NCI-H345 (cell line): ENCODE results near the gene TNF.
"Not testable (repeated sequence)": the region's sequence is repeated elsewhere in the genome, so short reads cannot be mapped to it uniquely, and the experiment has no call there.

Source experiments
- DNase-seq: peaks from one replicate; lab custom pipeline; 2025; lab: John Stamatoyannopoulos, UW

TNF gene

DNA sequence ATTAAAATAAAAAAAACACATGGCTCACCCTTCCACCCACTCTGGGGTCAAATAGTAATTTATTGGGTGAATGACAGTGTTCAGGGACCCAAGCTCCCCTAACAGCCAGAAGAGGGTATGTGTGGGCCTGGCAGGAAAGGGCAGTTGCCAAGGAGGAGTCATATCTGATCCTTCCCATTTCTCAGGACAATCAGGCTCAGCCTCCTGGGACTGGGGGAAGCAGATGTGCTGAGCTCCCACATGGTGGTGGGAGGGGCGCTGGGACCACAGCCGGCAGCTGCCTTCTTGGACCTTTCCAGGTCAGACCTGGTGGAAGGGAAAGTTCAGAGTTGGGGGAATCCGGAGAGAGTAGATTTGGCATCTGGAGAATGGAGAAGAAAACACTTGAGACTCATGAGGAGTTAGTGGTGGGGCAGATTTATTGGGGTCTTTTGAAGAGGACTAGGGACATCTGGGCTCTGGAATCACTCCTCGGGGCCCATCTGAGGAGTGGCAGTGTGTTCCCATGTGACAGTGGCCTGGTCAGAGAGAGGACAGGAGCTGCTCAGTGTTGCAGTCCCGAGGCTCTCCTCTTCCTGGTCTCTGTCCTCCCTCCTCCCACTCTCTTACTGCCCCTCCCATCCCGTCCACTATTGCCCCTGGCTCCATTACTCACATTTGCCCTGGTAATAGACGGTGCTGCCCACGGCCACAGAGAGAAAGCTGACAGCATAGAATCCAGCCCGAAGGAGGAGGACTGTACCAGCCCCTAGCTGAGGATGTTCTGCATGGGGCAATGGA lies 13.7 kb downstream of the TNF start:
- DNase-seq = no peak

DNA sequence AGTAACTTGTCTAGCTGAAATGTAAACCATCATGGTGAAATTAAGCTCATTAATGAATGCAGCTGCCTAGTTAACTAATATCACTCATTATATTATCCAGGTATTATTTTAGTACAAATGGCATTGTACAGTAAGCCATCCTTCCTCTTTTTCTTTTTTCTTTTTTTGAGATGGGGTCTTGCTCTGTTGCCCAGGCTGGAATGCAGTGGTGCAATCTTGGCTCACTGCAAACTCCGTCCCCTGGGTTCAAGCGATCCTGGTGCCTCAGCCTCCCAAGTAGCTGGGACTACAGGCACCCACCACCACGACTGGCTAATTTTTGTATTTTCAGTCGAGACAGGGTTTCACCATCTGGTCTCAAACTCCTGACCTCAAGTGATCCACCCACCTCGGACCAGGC lies 15.3 kb downstream of the TNF start:
- not testable (repeated sequence) for DNase-seq

DNA sequence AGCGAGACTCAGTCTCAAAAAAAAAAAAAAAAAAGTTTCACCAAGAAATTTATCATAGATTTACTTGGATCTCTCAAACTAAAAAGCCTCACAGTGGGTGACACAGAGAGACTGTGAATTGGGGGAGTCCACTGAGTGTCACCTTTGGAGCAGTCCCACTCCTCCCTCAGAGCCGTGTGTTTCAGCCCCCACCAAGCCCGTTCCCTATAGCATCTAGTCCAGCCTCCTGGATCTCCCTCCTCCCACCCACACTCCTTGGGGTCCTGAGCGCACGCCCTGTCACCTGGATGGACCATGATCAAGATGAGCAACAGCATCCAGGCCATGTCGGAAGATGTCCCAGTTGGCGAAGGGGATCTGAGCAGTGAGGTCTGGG lies 17.0 kb downstream of the TNF start:
- DNase-seq = no peak

DNA sequence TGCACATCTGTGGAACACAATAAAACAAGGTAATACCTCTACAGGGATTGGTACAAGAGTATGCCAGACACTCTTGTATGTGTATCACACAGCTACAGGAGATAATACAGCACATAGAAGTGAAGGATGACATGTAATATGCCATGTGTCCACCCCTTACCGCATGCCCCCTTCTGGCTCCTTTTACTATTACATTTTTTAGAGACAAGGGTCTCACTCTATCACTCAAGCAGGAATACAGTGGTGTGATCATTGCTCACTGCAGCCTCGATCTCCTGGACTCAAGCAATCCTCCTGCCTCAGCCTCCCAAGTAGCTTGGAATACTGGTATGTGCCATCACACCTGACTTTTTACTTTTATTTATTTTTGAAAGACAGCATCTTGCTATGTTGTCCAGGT lies 21.6 kb downstream of the TNF start:
- peak; percentile 6 for DNase-seq

DNA sequence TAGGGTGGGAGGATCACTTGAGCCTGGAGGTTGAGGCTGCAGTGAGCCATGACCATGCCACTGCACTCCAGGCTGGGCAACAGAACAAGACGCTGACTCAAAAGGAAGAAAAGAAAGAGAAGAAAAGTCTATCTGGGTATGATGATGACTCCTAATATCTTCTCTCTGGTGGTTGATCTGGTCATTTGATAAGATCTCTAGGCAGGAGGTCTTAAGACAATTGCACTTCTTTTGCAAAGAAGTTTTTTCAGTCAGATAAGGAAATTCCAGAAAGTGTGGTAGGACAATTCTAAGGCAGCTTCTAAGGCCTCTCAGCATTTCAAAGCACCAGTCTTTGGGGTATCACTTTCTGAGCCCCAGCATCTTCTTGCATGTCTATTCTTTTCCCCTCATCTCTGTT lies 32.0 kb downstream of the TNF start:
- DNase-seq = no peak

DNA sequence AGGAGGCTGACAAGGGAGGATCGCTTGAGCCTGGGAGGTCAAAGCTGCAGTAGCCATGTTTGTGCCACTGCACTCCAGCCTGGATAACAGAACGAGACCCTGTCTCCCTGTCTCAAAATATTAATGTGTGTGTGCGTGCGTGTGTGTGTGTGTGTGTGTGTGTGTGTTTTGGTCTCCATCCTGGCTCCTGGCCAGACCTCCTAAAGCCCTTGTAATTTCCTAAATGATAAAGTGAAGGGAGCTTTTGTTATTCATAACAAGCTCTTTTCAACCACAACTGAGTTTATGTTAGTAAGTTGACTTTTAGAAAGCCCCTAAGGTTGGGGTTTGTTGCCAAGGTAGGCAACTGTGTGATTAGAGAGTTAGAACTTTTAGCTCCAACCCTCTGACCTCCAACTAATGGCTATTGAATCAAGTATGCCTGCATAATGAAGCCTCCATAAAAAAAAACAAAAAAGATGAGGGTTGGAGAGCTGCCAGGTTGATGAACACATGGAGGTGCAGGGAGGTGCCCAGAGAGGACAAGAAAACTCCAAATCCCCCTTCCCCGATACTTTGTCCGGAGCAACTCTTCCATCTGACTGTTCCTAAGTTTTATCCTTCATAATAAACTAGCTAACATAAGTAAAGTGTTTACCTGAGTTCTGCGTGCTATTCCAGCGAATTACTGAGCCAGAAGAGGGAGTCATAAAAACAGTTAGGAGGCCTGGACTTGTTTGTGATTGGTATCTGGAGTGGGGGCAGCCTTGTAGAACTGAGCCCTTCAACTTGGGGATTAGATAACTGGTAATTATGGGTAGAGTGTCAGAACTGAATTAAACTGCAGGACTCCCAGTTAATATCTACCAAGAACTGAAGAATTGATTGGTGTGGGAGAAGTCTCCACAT lies 34.4 kb downstream of the TNF start:
- peak; percentile 10 for DNase-seq

DNA sequence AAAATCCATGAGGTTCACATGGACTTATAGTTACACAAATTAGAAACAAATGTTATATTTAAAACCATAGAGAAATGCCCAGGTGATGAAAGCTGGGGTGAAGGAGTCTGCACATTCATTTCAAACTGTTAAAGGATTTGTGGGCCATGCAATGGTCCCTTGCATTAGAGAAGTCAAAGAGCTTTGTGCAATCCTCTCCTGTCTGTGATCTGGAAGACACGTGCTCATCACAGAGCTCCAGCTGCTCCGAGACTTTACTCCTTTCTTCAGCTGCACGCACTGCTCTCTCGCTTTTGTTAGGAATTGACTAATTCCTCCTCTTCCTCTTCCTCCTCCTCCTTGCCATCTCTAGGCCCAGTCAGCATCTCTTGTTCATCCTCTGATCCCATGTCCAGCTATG lies 35.6 kb downstream of the TNF start:
- no peak for DNase-seq

DNA sequence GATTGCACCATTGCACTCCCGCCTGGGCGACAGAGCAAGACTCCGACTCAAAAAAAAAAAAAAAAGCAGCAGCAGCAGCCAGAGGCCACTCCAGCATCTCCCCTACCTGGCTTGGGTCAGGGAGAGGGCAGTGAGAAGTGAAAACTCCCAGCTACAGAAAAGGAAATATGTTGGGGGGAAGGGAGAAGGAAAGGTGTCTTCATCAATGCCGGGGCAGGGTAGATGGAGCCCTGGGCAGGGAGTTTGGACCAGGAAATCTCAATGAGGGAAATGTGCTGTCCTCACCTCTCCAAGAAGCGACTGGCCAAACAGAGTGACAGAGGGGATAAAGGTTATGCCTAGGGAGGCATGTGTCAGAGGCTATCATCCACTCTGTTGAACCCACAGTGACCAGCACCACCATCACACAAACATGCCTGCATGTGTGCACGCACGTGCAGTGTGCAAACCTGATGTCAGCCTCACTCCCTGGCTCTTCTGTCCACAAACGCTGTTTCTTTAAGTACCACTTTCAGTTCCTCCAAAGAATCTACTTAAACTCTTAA lies 38.8 kb downstream of the TNF start:
- no peak for DNase-seq

DNA sequence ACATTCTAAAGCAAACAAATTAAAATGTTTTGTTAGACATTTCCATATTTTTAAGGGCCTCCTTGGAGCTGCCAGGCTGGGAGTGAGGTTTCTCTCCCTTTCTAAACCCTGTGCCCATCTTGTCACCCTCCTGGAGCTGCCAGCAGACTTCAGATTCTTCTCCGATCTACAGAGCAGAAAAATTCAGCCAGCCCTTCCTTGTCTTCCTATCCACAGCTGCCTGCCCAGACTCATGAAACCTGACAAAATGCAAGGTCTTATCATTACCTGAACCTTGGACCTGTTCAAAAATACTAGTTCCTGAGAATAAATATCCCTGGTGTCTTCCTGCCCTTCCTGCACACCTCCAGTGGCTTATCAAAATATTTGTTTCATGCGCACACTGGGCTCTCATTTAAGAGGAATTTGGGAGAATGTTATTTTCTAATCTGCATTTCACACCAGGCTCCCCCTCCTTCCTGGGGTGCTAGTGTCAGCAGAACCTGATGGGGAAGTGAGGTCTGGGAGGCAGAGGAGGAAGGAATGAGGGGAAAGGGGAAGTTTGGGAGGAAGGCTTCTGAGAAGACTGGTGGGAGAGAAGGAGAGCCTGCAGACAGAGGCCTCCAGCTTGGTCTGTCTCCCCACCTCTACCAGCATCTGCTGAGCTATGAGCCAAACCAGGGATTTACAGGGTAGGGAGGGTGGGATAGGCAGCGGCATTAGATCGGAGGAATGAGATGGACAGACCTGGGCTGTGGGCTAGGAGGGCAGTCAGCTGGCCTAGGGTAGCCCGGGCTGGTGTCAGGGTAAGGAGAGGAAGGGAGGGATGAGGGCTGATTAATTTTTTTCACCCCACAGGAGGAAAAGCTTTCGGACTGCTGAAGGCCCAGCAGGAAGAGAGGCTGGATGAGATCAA lies 39.6 kb downstream of the TNF start, which contains the start of gene AIF1:
AIF1 (plus strand) TSS at position 551 of the 895 bp plus-strand sequence; CDS start at position 647, 96 bp downstream.
- no peak for DNase-seq

DNA sequence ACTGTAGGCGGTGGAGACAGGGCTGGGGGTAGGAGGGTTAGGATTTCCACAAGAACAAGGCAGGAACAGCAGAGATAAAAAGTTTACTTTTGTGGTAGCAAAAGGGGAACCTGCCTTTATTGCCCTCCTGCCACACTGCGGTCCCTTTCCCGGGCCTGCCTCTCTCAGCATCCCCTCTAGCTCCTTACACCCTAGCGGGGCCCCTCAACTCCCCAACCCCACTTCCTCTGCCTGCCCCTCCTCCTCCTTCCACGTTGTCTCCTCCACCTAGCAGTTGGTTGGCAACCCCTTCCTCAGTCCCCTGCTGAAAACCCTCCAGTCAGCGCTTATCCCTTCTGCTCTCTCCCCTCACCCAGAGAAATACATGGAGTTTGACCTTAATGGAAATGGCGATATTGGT lies 40.4 kb downstream of the TNF start:
- DNase-seq = no peak

DNA sequence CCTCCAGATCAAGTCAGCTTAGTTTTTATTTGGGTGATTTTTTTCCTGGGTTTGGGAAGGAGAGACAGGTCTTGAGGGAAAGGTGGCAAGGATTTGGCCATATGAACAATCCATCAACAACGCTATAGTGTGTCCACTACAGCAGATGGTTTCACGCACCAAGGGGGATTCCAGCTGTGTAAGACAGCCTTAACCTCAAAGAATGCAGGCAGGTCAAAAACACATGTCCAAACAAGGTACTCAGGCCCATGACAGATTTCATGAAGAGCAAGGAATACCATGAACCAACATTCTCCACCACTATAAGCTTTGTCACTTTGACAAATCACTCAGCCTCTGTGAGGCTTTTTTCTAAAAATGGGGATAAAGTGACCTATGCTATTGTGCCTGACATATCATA lies 41.6 kb downstream of the TNF start:
- DNase-seq = no peak

DNA sequence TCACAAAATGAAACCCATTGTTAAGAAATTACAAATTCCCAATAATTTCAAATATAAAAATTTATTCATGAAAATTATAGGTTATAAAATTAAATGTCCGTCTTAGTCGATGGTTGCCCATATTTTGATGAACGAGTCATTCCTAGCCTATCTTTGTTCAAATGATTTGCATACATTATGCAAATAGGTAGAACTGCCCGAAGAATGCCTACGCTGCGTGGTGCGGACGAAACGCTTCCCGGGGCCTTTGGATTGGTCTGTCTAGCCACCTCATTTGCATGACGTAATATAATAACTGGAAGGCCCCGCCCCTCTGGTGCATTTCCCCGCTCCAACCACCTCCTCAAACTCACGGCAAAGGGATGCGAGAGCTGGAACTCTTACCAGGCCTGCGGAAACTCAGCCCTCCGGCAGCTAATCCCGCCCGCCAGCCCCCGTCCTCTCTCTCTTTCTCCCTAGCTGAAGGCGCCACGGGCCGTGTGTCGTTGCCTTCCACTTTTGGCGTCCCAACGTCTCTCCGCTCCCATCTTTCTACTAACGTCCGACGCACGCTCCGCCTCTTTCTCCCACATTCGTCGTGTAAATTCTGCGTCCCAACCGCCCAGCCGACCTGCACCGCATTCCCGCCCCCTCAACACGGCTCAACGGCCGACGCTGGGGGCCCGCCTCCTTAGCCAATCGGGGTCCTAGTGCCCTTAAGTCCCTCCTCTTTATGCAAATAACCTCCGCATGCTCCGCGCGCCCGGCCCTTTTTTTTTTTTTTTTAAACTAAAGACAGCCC lies 44.6 kb downstream of the TNF start:
- peak; percentile 99 for DNase-seq

DNA sequence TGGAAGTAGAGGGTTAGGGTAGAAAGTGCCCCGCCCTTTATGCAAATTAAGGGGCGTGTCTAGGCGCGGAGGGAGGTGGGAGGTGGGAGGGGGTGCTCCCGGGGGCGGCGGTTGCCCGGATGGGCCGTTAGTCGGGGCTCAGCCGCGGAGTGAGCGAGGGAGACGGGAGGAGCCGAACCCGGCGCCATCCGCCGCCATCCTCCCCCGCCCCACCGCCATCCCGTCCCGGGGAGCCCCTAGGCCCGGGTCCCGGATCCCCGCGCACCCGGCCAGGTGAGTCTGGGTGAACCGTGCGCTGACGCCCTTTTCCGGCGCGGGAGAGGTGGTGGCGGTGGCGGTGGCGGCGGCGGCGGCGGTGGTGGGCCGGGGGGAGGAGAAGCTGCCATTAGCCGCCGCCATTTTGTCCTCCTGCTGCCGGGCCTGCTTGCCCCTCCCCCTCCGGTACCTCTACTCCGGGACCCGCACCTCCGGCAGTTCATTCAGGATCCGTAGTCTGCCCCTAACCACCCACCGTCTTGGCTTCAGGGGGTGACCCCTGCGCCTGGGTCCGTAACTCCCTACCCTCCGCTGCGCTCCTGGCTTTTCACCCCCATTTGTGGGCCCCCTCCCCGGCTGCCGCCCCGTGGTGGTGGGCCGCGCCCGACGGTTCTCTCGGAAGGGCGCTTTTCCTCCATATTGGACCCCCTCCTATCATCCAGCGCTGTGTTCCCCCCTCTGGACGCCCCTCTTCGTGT lies 45.4 kb downstream of the TNF start, which contains the start of gene PRRC2A:
PRRC2A (plus strand) TSS at position 130 of the 734 bp plus-strand sequence. CDS start 2,075 bp downstream, outside the sequence.
- peak; percentile 87 for DNase-seq

DNA sequence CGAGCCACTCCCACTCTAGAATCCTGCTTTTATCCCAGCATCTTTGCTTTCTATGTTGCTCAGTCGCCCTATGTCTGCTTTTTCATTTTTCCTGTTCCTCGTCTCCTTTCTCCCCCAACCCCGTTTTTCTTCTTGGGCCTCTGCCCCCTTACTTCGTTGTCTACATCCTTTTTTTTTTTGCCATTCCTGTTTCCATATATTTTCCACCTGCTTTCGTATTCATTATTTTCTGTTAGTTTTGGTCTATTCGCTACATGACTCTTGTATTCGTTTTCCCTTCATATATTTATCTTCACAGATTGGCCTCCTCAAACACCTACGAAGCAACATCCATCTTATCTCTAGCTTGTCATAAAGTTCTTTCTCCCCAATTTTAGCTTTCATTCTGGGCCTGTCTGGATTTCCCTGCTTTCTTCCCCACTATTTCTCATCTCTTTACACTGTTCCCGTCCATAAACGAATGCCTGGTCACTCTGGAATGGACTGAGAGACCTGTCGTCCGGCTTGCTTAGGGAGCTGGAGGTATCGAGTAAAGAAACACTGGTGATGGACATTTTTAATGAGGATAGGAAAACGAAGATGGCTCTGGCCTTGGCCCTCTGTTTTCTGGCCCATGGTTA lies 46.1 kb downstream of the TNF start:
- DNase-seq = no peak

DNA sequence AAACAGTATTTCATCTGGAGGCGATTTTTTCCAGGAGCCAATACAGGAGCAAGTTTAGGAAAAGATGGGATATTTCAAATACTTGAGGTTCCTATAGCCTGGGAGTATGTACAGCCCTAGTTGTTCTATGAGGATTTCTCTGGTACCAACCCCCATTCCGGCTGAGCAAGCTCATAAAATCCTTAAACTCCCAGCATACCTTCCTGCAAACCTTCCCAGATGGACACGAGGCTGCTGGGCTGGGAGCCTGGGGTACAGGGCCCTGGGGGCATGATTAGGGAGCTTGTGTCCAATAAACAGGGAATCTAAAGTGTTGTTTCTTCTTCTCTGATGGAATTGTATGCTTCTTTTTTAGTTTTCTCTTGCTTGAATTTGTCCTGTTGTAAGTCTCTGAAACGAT lies 46.6 kb downstream of the TNF start:
- DNase-seq = no peak

DNA sequence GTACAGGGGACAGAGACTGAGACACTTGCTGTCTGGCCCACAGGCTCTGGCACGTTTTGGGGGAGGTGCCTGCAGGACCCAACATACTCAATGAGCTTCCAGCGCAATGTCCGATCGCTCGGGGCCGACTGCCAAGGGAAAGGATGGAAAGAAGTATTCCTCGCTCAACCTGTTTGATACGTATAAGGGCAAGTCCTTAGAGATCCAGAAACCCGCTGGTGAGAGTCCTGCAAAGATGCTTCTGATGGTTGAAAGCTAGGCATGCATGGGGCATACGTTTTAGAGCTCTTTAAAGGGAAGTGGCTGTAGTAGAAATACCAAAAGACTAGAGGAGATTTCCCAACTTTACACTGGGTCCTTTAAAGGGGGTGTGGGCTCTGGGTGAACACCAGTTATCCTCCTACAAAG lies 47.3 kb downstream of the TNF start:
- DNase-seq = no peak

DNA sequence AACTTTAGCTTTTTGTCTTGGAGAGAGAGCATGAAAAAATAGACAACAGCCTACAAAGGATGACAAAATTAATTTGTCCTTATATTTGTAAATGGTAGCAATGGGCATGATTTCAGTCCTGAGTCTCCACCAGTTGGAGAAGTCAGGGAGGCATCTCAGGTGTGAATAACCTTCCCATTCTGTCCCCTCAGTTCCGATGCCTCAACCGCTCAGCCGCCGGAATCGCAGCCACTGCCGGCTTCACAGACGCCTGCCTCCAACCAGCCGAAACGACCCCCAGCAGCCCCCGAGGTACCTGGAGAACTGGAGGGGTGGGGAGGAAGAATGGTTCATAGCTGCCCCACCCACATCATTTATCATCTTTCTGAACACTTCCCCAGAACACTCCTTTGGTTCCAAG lies 48.7 kb downstream of the TNF start:
- DNase-seq = no peak

DNA sequence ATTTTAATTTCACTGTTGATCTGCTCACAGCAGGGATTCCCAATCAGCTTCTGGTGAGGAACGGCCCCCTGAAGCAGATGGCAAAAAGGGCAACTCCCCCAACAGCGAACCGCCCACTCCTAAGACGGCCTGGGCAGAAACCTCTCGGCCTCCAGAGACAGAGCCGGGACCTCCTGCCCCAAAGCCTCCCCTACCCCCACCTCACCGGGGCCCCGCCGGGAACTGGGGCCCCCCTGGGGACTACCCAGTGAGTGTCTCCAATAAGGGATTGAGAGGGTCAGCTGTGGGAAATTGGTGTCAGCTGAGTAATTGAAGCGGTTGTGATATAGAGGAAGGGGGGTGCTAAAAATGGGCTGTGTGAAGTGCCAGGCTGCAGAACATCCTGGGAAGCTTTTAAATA lies 51.6 kb downstream of the TNF start:
- no peak for DNase-seq

DNA sequence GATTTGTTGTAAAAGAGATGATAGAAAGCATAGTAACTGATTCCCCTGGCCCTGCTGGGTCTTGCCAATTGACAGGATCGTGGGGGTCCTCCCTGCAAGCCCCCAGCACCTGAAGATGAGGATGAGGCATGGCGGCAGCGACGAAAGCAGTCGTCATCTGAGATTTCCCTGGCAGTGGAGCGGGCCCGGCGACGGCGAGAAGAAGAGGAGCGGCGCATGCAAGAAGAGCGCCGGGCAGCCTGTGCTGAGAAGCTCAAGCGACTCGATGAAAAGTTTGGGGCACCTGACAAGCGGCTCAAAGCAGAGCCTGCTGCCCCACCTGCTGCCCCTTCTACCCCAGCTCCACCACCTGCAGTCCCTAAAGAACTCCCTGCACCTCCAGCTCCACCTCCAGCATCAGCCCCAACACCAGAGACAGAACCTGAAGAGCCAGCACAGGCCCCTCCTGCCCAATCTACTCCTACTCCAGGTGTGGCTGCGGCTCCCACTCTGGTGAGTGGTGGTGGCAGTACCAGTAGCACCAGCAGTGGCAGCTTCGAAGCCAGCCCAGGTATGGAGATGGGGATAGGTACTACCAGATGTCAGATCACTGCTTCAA lies 52.4 kb downstream of the TNF start:
- DNase-seq = no peak
